EH (cell line): ENCODE data around the gene UNC79.
A peak's percentile ranks its signal among the peaks of the same experiment; 100 is the strongest.
"Not testable (repeated sequence)": the region's sequence is repeated elsewhere in the genome, so short reads cannot be mapped to it uniquely, and the experiment has no call there.

ENCODE experiments used
- DNase-seq: peaks from one replicate; pipeline ENCODE4 v3.0.0-alpha.2; 2015; ENCODE audit warnings: low read depth

Gene UNC79

DNA sequence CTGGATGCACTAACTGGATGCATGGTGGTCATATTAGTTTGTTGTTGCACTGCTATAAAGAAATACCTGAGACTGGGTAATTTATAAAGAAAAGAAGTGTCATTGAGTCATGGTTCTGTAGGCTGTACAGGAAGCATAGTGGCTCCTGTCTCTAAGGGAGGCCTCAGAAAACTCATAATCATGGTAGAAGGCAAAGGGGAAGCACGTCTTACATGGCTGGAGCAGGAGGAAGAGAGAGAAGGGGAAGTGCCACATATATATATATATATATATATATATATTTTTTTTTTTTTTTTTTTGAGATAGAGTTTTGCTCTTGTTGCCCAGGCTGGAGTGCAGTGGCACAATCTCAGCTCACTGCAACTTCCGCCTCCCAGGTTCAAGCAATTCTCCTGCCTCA, 62.9 kb downstream of the UNC79 start:
- not testable (repeated sequence) for DNase-seq

DNA sequence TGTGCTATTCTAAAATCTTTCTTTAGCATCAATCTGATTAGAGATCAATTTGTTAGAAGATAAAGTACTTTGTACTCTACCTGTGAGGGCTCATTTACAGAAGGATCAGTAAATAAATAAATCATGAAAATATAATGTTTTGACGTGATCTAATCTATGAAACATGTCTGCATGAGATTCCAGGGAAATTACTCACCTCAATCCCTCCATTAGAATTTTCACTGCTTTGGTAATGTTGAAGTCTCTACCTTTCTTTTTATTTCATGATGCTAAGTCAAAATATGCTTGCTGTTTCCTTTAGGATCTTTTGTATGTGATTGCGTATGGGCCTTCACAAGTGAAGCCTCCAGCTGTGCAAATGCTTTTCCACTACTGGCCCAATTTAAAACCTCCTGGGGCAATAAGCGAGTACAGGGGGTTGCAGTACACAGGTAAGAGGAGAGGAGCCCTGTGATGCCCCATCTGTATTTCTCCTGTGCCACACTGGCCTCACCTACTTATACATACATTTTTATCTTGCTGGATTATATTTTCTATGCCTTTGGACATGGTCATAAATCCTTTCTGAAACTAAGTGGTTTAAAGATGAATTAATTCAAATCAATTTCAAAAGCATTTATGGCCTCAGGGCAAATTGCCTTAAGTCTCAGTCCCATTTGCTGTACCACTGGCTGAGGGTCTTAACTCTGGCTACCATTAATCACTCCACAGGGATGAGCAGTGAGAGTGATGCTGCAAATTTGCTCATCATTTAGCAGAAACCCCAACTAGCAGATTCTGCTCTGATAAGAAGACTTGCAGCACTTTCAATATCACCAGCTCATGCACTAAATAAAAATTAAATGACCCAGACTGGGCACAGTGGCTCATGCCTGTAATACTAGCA, 66.4 kb downstream of the UNC79 start:
- DNase-seq = no peak

DNA sequence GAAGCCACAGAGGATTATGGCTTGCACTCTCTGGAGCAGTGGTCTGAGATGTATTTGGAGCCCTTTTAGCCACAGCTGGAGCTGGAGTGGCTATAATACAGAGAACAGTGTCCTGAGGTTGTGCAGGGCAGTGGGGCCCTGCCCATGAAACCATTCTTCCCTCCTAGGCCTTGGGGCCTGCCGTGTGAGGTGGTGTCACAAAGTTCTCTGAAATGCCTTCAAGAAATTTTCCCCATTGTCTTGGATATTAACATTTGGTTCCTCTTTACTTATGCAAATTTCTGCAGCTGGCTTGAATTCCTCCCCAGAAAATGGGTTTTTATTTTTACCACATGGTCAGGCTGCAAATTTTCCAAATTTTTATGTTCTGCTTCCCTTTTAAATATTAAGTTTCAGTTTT, 79.3 kb downstream of the UNC79 start:
- DNase-seq = no peak

DNA sequence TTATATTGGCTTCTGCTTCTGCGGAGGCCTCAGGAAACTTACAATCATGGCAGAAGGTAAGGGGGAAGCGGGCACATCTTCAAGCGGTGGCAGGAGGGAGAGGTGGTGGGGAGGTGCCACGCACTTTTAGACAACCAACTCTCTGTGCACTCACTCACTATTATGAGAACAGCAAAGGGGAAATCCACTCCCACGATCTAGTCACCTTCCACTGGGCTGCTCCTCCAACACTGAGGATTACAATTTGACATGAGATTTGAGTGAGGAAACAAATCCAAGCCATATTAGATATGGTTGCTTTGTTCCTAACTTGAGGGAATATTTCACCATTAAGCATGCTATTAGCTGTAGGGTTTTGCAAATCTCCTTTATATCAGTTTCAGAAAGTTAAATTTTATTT, 80.3 kb downstream of the UNC79 start:
- DNase-seq = no peak

DNA sequence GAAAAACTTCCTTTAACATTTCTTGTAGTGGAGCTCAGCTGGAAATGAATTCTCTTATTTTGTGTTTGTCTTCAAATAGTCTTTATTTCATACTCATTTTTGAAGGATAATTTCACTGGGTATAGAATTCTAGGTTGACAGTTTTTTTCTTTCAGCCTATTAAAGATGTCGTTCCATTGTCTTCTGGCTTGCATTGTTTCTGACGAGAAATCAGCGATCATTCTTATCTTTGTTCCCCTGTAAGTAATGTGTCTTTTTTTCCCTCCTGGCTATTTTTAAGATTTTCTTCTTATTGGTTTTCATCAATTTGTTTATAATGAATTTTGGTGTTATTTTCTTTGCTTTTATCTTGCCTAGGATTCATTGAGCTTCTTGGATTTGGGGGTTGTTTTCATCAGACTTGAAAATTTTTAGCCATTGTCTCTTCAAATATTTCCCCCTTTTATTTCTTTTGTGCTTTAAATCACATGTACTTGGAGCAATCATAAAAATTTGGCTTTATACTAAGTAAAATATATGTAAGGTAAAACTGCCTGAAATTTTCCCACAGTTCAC, 89.4 kb downstream of the UNC79 start:
- DNase-seq = no peak

DNA sequence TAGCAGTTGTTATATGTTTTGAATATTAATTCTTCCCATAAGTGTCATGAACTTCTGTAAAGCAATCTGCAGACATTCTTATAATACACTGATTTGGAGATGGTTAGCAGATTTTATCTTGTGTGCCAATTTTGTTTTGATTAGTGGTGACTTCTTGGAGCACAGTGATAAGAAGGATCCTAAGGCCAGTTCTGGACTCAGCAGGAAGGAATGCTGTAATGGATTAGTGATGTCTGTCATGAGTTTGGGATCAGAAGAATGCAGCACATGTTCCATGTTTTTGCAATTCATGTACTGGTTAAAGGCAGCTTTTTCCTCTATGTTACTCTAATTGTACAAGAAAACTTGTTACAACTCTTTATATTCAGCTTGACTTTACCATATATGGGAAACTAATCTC, 91.5 kb downstream of the UNC79 start:
- no peak for DNase-seq

DNA sequence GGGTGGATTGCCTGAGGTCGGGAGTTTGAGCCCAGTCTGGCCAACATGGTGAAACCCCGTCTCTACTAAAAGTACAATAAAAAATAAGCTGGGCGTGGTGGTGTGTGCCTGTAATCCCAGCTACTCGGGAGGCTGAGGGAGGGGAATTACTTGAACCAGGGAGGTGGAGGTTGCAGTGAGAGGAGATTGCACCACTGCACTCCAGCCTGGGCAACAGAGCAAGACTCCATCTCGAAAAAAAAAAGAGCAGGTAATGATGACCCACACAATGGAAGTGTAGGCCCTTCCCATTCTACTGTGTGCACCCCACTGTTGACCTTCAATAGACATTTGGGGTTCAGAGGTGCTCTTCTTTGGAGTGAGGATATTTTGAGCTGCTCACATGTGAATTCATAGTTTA, 94.5 kb downstream of the UNC79 start:
- DNase-seq = not testable (repeated sequence)

DNA sequence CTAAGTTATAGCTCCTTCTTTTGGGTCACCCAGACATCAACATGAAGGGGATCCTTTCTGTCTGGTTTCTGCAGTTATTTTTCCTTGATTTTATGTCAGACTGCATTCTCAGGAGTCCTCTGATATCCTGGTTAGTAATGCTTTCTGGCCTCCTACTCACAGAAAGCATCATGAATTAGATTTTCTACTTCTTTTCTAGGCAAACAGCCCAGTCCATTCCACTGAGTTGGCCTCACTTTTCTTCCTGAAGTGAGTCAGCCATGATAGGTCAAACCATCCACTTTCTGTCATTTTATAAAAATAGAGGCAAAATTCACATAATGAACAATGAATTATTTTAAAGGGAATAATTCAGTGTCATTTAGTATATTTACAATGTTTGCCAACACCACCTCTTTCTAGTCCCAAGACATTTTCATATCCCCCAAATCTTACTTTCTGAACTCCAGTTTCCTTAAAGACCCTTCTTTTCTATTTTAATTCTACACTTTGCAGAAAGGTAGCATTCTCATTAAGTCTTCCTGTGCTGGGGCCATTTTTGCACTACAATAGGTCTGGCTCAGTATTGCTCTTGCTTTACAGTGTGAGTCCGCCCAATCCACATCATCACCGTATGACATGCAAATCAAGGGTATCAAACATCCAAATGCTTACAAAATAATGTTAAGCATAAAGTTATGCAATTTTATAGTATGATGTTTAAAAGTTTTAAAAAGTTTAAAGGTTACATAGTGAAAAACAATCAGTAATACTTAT, 95.1 kb downstream of the UNC79 start:
- no peak for DNase-seq

DNA sequence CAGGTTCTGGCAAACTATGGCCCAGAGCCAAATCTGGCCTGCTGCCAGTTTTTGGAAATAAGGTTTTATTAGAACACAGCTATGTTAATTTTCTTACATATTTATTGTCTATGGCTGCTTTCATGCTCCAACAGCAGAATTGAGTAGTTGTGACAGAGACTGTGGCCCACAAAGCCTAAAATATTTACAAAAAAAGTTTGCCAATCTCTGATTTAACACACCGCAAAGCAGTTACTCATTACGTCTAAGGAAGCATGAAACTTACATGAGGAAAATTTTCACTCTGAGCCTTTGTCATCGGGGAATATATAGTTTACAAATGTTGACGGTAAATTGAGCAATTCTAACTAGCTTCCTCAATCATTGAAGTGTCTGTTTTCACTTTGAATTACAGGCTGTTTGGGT, 96.5 kb downstream of the UNC79 start:
- DNase-seq = no peak

DNA sequence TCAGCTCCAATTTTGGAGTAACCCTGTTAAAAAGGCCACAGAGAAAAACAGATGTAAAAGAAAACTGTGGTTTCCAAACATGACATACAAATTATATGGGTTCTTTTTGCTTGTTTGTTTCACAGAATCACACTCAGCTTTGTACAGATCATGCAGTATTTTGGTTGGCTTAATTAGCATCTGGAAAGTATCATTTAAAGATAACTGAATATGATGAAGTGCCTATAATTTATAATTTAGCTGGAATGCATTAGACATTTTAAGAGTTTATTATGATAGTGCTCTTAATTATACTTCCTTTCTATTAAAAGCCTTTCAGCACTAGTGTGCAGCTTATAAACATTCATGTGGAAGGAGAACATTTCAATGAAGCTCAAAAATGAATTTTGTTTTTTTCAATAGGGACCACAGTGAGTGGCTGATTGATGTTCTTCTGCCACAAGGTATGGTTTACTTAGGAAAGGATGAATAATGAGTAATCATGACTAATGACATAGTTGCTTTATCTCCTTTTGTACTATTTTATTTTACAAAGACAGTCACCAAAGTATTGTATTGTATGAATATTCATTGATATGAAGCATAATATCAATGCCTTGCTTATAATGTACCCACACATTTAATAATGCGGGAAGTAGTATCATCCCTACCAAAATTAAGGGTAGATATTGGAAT, 98.3 kb downstream of the UNC79 start:
- DNase-seq = no peak

DNA sequence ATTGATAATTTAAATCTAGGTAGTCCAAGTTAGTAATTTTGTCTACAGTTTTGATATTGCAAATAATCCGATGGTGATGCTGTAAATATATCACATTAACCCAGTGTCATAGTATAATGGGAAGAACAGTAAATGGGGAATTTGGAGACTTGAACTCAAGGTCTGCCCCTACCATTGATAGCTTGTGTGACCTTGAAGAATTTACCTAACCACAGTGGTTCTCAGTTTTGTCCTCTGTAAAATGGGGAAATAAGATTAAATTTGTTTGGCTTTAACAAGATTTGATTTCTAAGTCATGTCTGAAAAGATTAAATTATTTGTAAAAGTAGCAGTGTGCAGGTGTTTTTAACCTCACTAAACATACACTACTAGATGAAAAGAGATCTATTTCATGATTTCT, 100.9 kb downstream of the UNC79 start:
- no peak for DNase-seq

DNA sequence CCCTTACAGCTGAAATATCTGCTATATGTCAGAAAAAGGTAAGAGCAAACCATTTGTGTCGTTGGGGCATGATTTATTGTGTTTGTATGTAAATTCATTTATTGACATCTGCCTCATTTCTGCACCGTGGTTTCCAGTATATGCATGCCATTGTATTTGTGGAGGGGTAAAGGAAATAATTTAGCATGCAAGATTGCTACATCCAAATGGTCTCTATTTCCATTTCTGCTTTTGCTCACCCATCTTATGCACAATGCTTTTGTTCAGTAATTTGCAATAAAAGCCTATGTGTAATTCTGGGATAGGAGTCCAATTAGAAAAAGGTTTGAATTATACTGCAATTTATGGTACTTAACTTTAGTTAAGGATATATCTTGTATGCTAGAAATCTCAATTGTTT, 101.8 kb downstream of the UNC79 start:
- no peak for DNase-seq

DNA sequence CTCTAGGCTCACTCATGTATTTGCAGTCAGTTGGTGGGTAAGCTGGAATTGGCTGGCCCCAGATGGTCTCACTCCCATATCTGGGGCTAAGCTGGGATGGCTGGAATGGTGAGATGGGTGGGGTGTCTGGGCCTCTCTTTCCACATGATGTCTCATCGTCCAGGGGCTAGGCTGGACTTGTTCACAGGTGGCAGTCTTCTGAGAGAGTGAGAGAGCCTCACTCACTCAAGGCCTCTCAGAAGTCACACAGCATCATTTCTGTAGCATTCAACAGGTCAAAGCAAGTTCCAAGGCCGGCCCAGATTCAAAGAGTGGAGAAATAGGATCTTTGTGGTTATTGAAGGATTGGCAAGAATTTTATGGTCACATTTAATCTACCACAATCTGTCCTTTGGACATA, 102.7 kb downstream of the UNC79 start:
- no peak for DNase-seq

DNA sequence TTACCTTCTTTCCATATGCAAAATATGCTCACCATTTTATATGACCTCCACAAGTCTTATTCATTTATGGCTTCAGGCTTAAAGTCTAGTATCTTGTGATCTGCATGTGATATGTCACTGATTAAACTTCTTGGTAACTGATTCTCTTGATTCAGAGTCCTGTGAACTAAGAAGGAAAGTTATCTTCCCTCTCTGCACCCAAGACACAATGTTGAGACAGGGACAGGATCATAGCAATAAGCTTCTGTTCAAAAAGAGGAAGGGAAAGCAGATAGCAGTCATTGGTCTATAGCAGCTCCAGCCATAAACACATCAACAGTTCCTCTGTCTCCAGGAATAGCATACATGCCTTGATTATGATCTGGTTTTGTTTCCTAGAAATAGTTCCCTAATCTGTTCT, 103.1 kb downstream of the UNC79 start:
- DNase-seq = no peak

DNA sequence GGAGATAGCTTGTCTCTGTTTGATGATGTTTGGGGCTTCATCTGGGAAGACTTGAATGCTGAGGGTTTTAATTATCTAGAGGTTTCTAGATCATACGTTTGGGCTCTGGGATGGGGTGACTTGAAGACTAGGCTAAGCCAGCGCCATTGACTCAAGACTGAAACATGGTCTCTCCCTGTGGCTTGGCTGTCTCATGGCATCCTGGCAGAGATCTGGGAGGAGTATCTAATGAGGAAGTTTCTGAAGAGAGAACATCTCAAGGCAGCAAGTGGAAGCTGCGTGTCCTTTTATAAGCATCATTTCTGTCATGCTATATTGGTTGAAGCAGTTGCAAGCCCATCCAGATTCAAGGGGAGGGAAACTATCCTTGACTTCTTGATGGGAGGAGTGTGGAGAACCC, 104.8 kb downstream of the UNC79 start:
- no peak for DNase-seq

DNA sequence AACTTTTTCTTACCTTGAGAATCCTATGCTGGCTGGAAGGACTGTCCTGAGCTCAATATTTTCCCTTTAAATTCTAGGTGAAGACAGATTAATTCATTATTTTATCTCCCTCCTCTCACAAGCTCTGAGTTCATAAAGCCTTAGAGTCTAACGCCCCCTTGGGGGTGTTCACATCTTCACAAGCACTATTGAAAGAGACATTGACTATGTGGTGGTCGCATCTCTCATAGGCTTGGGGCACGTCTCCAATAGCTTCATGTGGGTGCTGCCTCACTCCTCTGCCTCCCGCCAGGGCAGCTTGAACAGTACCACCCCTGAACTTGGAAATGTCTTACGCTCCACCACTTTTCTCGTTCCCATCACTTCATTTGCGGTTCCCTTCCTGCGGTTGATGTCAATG, 106.2 kb downstream of the UNC79 start:
- DNase-seq = no peak

DNA sequence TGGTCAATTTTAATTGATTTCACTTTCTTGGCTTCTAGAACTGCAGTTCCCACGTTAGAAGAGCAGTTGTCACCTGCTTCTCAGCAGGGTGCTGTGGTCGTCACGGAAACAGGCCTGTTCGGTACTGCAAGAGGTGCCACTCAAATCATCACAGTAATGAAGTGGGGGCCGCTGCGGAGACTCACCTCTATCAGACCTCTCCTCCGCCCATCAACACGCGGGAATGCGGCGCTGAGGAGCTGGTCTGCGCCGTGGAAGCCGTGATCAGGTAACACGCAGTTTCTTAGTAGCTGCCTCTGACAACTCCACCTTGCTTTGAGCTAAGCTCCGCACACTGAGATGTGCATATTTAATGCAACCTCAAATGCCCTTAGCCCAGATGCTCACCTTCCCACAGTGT, 107.2 kb downstream of the UNC79 start:
- no peak for DNase-seq

DNA sequence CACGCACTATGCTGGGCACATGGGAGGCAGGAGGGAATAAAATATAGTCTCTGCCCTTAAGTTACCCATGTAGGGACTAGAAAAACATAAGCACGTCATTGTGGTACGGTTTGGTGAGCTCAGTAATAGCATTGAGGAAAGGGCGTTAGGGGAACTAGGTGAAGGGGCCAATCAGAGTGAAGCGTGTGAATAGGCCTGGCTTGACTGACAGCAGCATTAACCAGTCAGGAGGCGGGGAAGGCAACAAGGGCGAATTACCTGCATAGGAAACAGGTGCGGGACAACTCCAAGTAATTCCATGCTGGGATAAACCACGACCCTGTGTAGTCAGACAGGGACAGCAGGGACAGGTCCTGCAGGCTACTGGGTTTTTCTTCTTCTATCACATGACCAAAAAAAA, 107.7 kb downstream of the UNC79 start:
- DNase-seq = no peak

DNA sequence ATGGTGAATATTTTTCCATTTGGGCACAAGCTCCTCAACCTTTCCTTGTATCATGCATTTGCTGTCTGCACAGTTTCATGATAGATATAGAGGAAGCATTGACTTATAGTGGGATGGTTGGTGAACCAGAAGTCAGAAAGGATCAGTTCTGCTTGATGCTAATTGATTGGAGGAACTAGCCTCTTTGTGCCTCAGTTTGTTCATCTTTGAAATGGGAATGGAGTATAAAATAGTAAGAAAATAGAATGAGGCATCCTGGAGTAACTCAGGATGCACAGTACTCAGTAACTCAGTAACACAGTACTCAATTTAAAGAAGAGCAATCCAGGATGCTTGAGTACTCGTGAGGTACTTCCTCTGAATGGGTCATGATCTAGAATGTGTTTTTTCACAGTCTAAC, 109.5 kb downstream of the UNC79 start:
- DNase-seq = no peak

DNA sequence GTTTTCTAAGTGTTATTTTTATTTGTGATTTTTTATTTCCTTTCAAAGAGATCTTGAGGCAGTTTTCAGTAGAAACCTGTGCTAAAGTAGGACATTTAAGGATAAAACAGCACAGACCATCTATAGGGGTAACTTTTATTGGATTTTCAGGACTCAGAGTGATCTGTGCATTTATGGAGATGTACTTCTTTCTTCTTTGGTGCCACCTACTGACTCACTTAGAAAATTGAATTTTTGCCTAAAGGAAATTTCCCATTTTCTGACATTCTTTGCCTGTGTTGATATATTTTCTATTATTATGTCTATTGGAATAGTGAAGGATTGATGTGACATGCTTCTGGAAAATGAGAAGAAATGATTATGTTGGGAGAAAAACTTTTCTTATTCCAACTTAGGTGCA, 113.0 kb downstream of the UNC79 start:
- peak; percentile 24 for DNase-seq

DNA sequence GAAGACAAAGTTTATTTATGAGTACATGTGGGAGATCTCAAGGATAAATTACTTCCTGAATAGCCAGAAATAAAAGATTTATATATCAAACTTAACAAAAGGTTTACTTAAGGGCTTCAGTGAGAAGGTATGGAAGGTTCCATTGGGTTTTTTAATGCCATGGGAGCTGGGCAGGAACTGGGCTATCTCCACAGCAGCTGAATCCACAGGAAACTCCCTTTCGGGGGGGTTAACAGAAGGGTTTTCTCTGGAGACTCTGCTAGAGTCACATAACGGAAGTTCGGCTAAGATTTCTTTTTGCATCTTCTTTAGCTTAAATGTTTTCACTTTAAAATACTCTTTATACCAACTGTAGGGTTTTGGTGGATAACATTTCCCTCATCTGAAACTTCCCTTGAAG, 113.5 kb downstream of the UNC79 start:
- DNase-seq = no peak

DNA sequence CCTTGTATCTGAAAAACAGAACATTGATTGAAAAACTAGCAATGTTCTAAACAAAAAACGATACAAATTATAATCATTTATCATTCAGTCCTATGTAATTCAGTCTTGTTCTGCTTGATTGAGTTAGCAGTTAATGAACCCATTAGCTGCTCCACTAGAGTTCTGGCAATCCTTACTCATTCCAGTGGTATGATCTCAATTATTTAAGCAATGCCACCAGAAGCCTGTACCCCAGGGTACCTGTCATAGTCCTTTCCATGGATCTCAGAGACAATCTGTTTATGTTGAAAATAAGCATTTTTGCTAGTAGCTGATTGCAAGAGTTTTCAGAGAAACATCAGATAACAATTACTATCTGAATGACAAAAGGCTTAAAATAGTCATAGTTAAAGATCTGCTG, 115.9 kb downstream of the UNC79 start:
- no peak for DNase-seq
